GM19452 (cell line): ENCODE measurements around the gene SEPTIN2.
"Not testable (repeated sequence)": the region's sequence is repeated elsewhere in the genome, so short reads cannot be mapped to it uniquely, and the experiment has no call there.

Experiments
- ATAC-seq: cut with Tn5 transposase; IDR thresholded peaks from one replicate; pipeline ENCODE4 v1.9.1; 2021; ENCODE audit not compliant: unreplicated experiment

Gene SEPTIN2

DNA sequence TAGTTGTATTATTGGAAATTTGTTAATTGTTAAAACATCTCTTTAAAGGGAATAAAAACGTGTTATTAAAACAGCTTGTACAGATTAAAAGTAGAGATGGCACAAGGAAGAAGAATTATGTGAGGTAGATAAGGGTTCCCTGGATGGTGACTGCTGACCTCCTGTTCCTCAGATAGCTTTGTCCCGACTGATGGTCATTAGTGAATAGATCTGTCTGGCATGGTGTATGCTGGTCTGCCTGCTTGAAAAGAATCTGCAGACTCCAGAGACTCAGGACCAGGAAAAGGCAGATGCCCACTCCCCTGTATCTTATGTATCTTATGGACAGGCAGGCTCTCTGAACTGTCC, 34.8 kb downstream of the SEPTIN2 start:
- ATAC-seq, result no peak

DNA sequence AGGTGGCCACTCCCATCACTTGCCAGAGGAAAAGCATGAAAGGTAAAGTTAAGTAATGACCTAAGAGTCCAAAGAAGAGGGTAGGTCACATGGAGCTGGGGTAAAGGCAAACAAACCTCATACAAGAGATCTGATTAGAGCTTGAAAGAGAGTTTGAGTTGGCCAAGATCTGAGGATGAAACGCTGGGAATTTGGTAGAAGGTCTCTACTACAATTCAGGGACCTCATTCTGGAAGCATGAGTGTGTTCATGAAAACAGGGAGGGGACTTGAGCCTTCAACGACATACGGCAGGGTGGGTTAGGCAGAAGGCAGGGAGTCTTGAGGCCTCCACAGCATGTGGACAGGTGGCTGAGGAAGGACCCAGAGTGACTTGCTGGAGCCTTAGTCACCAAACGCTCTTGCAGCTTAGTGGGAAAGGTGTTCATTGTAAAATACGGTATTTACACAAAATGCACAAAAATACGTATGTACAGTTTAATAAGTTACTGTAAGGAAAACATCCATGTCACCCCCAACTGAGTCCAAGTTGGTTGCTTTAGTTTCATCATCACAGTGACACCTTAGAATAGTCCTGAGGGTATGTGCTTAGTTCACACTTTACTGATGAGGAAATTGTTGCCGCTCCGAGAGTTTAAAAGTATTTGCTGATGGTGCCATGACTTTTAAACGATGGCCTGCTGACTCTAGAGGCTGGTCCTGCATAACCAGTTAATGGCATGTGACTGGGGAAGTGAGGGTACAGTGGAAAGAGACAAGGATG, 35.3 kb downstream of the SEPTIN2 start:
- ATAC-seq, result no peak

DNA sequence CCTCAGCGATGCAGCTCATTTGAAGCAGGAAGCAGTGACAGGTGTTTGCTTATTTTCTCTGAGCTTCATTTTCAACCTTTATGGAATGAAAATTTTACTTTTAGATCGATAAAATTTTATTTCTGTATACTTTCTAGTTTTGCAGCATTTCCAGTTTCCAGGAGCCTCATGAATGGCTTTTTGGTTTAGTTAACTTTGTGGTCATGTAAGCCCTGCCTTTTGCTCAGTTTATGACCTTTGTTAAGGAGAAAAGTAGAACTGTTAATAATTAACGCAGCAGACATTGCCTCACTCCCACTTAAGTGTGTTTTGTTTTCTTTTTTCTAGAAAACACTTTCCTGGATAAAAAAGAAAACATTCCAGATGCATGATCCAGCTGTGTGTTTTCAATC, 35.9 kb downstream of the SEPTIN2 start:
- ATAC-seq, result no peak

DNA sequence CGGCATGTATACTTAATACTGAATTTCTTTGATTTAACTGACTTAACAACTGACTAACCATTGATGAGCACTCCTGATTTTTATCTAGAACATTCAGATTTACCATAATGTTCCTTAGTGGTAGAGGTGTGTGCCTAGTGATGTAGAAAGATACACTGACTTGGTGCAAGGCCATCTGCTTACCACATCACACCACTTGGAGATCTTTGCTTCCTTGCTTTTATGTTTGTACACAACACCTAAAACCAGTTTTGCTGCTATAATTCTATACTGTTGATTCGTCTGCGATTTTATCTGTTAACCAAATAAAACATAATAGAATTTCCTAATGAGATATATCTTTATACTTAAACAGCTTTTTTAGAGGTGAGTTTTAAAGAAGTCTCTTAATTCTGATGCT, 36.5 kb downstream of the SEPTIN2 start:
- no peak for ATAC-seq

DNA sequence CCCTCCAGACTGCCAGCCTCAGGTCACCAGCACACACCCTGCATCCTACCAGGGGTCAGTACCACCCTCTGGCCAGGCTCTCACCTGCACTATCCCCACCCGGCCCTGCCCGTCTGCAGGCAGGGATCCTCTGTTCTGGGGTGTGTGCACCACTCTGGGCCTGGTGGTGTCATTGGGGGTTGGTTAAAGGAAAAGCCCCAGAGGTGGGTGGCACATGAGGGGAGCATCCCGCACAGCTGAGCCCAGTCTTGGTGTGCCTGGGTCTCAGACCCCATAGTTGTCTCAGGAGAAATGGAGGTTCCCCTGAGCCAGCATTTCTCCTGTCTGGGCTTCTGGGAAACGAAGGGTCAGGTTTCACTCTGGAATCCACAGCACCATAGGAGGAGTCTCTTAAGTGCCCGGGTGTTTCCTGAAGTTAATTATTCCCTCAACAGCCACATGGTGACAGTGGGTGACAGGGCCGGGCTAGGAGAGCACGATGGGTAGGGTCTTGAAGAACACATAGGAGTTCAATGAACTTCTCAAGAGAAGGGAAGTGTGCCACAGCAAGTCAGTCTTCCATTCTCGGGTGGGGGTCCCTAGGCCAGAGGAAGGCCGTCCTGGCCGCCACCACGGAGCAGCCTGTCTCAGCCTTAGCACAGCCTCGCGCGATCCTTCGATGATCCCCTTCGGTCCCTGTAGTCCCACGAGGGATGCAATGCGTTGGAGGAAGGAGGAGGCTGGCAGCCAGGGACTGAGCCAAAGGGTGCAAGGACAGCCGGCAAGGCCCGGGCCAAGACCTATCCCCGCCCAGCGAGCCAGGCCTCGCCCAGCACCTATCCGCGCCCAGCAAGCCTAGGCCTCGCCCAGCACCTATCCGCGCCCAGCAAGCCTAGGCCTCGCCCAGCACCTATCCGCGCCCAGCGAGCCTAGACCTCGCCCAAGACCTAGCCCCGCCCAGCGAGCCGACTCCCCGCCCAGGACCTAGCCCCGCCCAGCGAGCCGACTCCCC, 39.2 kb downstream of the SEPTIN2 start:
- ATAC-seq, result no peak

DNA sequence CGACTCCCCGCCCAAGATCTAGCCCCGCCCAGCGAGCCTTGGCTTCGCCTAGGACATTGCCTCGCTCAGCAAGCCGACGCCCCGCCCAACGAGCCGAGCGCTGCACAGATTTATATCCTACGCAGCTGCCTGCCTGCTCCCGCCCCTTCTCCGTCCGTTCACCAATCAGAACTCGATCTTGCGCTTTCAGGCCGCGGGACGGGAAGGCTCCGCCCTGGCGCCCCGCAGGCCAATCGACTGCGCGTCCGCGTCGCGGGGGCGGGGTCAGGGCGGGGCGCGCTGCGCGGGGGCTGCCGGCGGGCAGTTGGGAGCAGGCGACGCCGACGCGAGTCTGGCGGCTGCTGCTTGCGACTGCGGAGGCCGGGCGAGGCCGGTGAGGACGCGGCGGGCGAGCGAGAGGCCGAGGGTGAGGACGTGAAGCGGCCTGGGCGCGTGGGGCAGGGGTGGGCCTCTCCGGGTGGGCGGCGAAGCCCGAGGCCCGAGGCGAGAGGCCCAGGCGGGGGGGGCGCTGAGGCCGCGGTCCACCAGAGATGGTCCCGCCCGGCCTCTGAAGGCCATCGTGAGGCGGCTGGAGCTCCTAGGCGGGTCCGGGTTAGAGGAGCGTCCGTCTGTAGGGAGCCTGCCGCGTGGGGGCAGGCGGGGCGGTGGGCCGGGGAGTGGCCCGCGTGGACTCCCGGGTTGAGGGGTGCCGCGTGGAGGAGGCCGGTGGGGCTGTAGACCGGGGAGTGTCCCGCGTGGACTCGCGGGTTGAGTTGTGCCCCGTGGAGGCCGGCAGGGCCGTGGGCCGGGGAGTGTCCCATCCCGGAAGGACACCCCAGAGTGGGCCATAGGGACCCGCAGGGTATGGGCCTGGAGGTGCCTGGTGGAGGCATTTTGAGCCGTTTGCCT, 40.5 kb downstream of the SEPTIN2 start, which contains the start of gene FARP2:
FARP2 (plus strand) TSS at position 303 of the 888 bp plus-strand sequence. CDS start 16,823 bp downstream, outside the sequence.
- peak; percentile 84 for ATAC-seq

DNA sequence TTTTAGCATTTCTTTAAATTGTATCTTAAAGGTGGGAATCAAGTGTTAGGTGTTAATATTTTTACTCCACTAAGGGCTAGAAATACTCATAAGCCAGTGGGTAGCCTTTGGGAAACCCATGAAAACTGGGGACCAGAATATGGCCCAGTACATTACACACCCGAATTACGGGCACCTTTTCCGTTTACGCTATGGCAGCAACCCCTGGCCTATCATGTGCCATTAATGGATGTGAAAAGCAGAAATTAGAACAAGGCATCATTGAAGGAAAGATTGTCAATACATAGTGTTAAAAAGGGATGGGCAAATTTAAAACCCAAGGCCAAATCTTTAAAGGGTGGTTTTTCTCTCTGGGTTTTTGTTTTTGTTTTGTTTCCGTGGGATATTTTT, 41.1 kb downstream of the SEPTIN2 start:
- ATAC-seq, result no peak

DNA sequence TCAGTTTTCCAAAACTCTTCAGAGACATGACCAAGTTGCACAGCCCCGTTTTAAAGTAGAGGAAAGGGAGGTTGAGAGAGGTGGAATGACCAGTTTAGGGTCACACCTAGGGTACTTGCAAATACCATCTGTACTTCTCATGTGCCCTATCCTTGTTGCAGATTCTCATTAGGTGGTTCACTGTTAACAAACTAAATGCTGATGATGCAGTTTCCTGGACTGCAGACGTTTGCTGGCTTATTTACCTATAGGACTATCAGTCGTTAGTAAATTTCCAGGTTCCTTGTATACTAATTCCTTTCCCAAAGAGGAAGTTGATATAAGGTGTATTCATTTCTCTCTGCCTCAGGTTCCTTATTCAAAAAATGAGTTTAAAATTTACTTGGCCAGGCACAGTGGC, 41.8 kb downstream of the SEPTIN2 start:
- ATAC-seq, result no peak

DNA sequence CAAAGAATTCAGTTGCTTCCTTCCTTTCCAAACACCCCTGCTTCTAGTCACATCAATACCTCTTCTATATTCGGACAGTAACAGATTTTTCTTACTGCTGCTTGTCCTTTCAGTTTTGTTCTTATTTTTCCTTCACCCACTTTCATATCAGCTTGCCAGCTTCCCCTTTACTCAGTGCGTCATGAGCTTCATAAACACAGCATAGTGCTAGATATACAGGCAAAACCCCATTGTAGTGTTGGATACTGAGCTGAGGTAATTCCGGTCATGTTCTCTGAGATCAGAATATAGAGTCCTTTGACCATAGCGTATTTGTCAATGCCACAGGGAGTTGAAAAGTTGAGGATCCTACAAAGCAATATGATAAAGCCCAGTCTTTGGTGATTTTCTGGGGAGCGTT, 42.7 kb downstream of the SEPTIN2 start:
- ATAC-seq, result no peak

DNA sequence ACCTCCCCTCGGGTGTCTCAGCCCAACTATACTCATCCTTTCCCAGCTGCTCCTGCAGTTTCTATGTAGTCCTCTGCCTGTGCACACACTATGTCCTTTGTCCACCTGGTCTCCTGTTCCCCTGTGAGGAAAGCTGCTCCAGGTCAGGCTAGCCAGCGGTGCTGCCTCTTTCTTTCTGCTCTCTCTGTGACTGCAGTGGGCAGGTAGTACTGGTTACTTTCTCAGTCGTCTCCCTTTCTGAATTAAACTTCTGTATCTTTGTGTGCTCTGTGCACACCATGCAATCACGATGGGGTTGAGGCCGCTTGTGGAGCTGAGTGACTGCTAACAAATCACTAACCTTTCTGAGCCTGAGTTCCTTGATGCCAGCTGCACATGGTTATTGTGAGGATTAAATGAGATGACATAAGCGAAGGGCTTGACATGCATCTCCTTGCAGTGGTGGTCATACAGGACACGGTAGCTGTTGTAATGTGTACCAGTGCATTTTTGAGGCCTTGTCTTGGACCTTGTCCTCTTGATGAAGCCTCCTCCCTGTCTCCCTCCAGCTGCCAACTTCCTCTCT, 43.8 kb downstream of the SEPTIN2 start:
- no peak for ATAC-seq

DNA sequence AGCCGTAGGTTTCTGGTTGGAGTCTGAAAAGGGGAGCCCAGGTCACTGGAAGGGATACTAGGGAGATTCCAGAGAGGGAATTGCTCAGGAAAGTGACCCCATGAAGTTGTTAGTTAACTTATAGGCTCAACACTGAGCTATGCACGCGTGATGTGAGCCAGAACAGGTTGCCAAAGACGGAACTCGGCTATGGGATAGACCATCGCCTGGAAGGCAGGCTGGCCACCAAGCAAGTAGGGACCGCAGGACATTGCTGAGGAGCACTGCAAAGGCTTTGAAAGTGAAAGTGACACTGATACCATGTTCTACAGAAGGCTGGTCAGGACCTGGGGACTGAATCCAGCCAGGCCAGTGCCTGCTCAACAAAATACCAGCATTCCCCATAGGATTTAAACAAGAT, 47.7 kb downstream of the SEPTIN2 start:
- no peak for ATAC-seq

DNA sequence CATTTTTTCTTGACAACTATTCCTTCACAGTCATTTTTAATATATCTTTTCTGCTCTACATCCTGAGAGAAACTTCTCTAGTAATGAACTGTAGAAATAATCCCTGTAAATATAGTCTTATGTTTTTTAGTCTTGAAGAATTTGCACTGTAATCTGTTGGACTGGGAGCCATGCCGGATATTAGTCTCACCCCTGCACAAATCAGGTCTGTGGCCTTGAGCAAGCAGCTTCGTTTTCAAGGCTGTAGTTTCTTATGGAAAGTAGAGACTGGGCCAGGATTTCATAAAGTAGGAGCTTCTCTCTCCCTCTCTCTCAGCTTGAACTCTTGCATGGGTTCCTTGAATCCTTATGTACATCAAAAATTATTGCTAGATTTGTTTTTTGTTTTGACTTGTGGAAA, 49.1 kb downstream of the SEPTIN2 start:
- no peak for ATAC-seq

DNA sequence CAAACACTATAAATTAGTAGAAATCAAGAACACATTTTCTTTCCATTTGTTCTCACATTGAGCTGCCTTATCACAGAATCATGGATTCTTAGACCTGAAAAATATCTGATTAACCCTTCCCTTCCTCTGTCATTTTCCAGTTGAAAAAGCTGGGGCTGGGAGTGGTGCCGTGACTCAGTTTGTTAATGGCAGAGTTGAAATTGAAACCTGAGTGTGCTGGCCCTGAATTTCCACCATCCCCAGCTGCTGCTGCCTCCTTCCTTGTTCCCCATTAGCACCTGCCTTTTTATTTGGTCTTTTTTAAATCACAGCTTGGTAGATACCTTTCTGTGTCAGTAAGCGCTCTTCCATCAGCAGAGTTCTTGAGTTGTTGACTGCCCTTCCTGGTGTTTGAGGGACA, 51.0 kb downstream of the SEPTIN2 start:
- no peak for ATAC-seq

DNA sequence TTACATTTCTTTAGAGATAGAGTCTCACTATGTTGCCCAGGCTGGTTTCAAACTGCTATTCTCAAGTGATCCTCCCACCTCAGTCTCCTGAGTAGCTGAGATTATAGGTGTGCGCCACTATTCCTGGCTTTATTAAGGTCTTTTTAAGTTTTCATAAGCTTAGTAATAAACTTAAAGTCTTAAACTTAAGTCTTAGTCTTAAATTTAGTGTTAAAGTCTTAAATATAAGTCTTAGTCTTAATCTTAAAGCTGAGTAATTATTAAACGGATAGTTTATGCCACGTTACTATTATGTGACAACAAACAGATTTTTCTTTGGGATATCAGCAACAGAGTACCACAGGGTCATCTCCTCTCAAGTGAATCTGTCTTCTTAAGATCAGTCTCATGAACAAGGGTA, 52.9 kb downstream of the SEPTIN2 start:
- ATAC-seq, result no peak

DNA sequence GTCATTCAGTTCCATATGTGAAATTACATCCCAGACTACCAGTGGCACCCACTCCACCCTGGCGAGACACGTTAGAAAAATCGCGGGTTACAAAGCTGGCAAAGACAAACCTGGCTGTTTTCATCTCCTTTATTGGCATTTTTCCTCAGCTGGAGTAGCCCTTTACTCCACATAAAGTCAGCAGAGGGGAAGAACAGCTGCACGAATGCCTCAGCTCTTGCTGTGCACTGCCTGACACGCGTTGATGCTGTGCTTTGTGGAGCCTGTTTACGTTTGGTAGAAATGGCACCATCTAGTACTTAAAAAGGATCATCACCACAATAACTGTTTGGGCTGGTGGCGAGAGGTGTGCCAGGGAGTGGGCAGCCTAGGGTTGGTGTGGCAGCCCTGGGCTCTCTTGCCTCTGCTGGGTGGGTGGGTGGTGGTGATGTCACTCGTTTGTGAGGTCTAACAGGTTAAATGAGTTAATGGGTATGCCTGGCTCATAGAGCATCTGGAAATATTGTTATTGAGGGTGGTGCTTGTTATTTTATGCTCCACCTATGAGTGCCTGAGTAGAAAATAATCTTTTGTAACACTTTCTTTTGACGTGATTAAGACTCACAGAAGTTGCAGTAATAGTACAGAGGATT, 56.8 kb downstream of the SEPTIN2 start:
- no peak for ATAC-seq

DNA sequence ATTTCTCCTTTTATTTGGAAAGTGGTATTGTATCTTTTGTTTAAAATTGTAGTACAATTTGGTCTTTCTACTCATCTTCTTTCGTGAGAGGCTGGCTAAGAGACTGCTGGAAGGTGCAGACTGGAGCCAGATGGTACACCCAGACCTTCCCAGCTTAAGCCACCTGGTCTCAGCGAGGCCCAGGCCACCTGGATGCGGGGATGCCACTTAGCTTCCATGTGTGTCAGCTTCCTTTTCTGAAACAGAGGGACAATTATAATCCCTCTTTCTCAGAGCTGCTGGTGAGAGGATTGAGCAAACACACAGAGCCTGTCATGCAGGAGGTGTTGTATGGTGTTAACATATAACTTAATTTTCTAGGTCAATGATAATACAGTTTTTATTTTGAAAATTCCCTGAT, 57.7 kb downstream of the SEPTIN2 start:
- ATAC-seq, result no peak

DNA sequence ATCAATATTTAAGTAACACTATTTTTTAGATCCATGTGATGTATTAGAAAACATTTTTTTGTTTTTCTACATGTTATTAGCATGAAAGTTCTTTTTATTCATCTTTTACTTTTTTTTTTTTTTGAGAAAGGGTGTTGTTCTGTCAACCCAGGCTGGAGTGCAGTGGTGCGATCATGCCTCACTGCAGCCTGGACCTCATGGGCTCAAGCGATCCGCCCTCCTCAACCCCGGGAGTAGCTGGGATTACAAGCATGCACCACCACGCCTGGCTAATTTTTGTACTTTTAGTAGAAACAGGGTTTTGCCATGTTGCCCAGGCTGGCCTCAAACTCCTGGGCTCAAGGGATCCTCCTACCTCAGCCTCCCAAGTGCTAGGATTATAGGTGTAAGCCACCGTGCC, 58.2 kb downstream of the SEPTIN2 start:
- ATAC-seq, result not testable (repeated sequence)

DNA sequence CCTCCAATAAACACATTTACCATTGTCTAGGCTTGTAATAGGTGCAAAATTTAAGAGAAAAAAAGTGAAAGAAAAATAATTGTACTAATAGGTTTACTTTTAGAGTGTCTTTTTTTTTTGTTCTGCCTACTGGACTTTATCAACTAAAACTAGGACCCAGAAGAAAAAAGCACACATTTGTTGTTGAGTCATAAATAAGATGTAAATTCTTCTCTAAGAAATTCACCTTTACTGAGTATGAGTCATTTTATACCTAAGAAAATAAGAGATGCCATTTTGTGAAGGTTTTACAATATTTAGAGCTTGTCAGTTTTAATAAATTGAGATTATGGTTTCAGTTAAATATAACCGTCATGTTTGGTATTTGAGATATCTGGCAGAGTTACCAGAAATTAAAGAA, 59.6 kb downstream of the SEPTIN2 start:
- no peak for ATAC-seq

DNA sequence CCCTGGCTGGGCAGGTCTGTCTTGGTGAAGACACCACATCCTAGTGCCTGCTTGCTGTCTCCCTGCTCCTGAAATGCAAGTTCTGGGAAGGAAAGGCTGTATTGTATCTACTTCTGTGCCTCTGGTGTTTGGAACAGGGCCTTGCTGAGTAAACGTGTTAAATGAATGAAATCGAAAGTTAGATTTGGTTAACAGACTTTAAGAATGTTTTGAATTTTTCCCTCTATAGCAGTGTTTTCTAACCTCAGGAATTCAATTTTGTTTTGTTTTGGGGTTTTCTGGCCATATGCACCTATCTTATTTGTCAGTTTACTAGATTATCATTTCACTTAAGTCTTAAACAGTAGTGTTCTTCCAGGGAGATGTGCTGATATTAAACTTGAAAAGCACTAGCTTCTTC, 61.1 kb downstream of the SEPTIN2 start:
- no peak for ATAC-seq

DNA sequence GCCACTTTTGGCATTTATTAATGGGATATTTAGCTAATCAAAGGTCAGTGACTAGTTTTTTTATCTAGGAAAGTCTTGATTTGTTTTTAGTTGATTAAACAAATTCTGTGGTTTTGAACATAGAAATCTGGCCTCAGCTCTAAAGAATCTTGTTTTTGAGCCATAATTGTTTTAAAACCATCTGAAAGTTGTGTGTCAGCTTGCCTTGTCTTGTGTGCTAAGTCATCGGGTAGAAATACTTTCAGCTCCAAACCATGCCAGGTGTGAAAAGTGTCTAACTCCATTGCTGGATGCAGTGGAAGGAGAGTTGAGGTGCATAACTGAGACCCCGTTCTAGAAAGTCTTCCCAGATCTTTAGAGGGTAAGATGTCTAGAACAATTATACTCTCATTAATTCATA, 63.1 kb downstream of the SEPTIN2 start:
- no peak for ATAC-seq
